Measurements from ENCODE around the gene PHYKPL. TPM values are rescaled to one million over a fixed set of nuclear protein-coding genes. Genes with fewer than 3 reads are reported as not detected.
A peak's percentile ranks its signal among the peaks of the same experiment; 100 is the strongest.

Gene PHYKPL
- total and polyA plus RNA-seq, 2 of the 13 experiments (the other 11 are each of a cell fraction or from before 2014, with no cell fraction given), result 18.0 to 78.6 TPM

DNA sequence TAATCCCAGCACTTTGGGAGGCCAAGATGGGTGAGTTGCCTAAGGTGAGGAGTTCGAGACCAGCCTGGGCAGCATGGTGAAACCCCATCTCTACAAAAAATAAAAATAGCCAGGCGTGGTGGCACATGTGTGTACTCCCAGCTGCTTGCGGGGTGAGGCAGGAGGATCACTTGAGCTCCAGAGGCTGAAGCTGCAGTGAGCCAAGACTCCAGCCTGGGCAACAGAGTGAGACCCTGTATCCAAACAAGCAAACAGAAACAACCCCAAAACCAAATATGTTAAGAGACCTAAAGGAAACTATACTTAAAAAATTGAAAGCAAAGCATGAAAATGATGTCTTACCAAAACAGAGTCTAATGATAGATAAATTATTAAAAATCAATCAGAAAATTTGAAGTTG lies 15.8 kb downstream of the PHYKPL start (continued):
- TF ChIP-seq, protein P1, sequence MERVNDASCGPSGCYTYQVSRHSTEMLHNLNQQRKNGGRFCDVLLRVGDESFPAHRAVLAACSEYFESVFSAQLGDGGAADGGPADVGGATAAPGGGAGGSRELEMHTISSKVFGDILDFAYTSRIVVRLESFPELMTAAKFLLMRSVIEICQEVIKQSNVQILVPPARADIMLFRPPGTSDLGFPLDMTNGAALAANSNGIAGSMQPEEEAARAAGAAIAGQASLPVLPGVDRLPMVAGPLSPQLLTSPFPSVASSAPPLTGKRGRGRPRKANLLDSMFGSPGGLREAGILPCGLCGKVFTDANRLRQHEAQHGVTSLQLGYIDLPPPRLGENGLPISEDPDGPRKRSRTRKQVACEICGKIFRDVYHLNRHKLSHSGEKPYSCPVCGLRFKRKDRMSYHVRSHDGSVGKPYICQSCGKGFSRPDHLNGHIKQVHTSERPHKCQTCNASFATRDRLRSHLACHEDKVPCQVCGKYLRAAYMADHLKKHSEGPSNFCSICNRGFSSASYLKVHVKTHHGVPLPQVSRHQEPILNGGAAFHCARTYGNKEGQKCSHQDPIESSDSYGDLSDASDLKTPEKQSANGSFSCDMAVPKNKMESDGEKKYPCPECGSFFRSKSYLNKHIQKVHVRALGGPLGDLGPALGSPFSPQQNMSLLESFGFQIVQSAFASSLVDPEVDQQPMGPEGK (CRISPR knock-in tag; IDR thresholded peaks at IDR 0.05), result no peak
- no peak for TF ChIP-seq ZNF720 (CRISPR knock-in tag; IDR thresholded peaks at IDR 0.05)
- TF ChIP-seq ZNF839 (CRISPR knock-in tag; IDR thresholded peaks at IDR 0.05; ENCODE audit: borderline replicate concordance), result no peak
- TF ChIP-seq ZEB1 (IDR thresholded peaks at IDR 0.05; ENCODE audit: insufficient replicate concordance, low read depth), result no peak
- TF ChIP-seq RFX1 (IDR thresholded peaks at IDR 0.05), result no peak
- TF ChIP-seq, protein P2, sequence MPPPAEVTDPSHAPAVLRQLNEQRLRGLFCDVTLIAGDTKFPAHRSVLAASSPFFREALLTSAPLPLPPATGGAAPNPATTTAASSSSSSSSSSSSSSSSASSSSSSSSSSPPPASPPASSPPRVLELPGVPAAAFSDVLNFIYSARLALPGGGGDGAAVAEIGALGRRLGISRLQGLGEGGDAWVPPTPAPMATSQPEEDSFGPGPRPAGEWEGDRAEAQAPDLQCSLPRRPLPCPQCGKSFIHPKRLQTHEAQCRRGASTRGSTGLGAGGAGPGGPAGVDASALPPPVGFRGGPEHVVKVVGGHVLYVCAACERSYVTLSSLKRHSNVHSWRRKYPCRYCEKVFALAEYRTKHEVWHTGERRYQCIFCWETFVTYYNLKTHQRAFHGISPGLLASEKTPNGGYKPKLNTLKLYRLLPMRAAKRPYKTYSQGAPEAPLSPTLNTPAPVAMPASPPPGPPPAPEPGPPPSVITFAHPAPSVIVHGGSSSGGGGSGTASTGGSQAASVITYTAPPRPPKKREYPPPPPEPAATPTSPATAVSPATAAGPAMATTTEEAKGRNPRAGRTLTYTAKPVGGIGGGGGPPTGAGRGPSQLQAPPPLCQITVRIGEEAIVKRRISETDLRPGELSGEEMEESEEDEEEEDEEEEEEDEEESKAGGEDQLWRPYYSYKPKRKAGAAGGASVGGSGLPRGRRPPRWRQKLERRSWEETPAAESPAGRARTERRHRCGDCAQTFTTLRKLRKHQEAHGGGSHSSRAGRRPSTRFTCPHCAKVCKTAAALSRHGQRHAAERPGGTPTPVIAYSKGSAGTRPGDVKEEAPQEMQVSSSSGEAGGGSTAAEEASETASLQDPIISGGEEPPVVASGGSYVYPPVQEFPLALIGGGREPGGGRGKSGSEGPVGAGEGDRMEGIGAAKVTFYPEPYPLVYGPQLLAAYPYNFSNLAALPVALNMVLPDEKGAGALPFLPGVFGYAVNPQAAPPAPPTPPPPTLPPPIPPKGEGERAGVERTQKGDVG (CRISPR knock-in tag; IDR thresholded peaks at IDR 0.05; ENCODE audit: borderline replicate concordance), result no peak

DNA sequence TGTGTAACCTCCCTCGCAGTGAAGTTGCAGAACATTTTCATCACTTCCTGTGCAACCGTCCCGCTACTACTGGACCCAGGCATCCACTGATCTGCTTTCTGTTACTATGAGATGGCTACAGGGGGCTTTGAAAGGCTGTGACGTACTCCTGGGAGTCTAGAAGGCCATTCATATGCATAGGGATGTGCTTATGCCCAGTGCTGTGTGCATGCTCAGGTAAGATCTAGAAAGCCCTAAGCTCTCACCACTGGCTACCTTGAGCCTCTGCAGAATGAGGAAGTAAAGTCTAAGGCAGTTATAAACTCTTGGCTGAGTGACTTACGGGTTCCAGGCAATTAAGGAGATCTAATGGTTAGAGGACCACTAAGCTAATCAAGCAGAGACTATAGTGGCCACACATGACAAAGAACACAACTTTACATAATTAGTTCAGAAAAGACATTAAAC lies 16.5 kb downstream of the PHYKPL start:
- no peak for TF ChIP-seq ZNF766 (CRISPR knock-in tag; IDR thresholded peaks at IDR 0.05; ENCODE audit: borderline replicate concordance)
- no peak for TF ChIP-seq ZMYM3 (CRISPR knock-in tag; IDR thresholded peaks at IDR 0.05)
- no peak for TF ChIP-seq MXD1 (CRISPR knock-in tag; IDR thresholded peaks at IDR 0.05)
- no peak for TF ChIP-seq ZNF619 (CRISPR knock-in tag; IDR thresholded peaks at IDR 0.05)
- 0 out of 4 replicates have a peak, but pooled peaks of 1 of the 2 experiments have one; percentile 9 for TF ChIP-seq POLR2A (IDR thresholded peaks at IDR 0.05; ENCODE audit: insufficient read depth in 1 of 2, low read depth in 2 of 2, low read length in 2 of 2)
- in situ Hi-C loops (cut with HindIII; ENCODE audit: extremely low pct_ligation_motif_present, low pct_unique_long_range_greater_than_20kb), result no loop called here
- FAIRE-seq (no peak), DNase-seq (ENCODE audit: low spot score) (no peak), ATAC-seq (no peak)
- Histone ChIP-seq H3K79me2 (ENCODE audit: insufficient read depth, low read length) (no peaks in the 10 kb centered on the region), H3K27ac (ENCODE audit: extremely low read length, insufficient read depth, low read length) (no peak overlapping the region), H4K20me1 (ENCODE audit: insufficient read depth, low read length) (no peaks in the 10 kb centered on the region), H3K9ac (ENCODE audit: insufficient read depth, low read depth, low read length) (no peak overlapping the region), H3K36me3 (replicated peaks in 1 of 2; ENCODE audit: control insufficient read depth in 1 of 2, insufficient read depth in 2 of 2, low read length in 2 of 2) (peaks cover 10 to 62% of the 10 kb centered on the region in 2 experiments), H2AFZ (ENCODE audit: low read length) (no peak overlapping the region), H3K4me3 (replicated peaks in 1 of 3; ENCODE audit: insufficient read depth in 1 of 3, low read depth in 2 of 3, low read length in 3 of 3) (no peak overlapping the region), H3K27me3 (ENCODE audit: control insufficient read depth in 1 of 2, insufficient read depth in 2 of 2, low read length in 2 of 2) (no peaks in the 10 kb centered on the region), H3K4me1 (ENCODE audit: insufficient read depth, low read length) (peaks cover 21% of the 10 kb centered on the region), H3K4me2 (ENCODE audit: low read depth, low read length) (no peak overlapping the region), H3K9me3 (ENCODE audit: low read length) (no peaks in the 10 kb centered on the region)
- POLR2A ChIA-PET, result interaction anchor here (1.2 to 2.0 kb wide), 2 partner anchors 12 to 15 kb away, joined by 3 to 7 read pairs; partner anchors contain the start of gene HNRNPAB
- WGBS (ENCODE audit: low lambda C conversion rate), result 97% methylated on average over 5 of the region's 5 CpGs
- intact Hi-C loops (cut with micrococcal nuclease; ENCODE audit: unreplicated experiment), result no loop called here
- CTCF ChIA-PET (ENCODE audit: low intra/inter-chr PET ratio, low total read pairs), result no interaction called here
- BruUV-seq (replicated peaks), result no TSS peak
